ENCODE data around the gene FGFR3. TPM values are rescaled to one million over a fixed set of nuclear protein-coding genes. Genes with fewer than 3 reads are reported as not detected.

The FGFR3 gene
- total and polyA plus RNA-seq, 9 of the 15 experiments (the other 6 are each of a cell fraction or from before 2014, with no cell fraction given), result 1.2 to 60.4 (median 12.7) TPM

DNA sequence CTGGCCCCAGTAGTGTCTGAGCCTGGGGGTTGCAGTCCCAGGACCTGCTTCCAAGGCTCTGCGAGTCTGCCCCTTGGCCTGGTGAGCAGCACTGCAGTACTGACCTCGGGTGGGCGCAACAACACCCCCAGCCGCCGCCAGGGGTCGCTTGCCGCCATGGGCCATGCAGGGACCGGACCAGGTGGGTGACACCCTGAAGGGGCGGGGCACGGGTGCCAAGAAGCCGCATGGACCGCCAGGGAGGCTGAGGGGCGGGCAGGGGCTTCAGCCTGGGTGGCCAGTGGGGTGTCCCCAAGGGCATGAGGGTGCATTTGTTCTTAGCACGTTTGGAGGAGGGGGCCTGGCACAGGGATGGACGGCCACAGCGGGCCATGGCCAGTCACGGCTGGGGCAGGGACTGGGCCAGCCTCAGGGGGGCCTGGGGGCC lies 46.8 kb upstream of the FGFR3 start (continued):
- TF ChIP-seq, protein P1, sequence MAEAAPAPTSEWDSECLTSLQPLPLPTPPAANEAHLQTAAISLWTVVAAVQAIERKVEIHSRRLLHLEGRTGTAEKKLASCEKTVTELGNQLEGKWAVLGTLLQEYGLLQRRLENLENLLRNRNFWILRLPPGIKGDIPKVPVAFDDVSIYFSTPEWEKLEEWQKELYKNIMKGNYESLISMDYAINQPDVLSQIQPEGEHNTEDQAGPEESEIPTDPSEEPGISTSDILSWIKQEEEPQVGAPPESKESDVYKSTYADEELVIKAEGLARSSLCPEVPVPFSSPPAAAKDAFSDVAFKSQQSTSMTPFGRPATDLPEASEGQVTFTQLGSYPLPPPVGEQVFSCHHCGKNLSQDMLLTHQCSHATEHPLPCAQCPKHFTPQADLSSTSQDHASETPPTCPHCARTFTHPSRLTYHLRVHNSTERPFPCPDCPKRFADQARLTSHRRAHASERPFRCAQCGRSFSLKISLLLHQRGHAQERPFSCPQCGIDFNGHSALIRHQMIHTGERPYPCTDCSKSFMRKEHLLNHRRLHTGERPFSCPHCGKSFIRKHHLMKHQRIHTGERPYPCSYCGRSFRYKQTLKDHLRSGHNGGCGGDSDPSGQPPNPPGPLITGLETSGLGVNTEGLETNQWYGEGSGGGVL (CRISPR knock-in tag; IDR thresholded peaks at IDR 0.05), result no peak
- TF ChIP-seq ZNF445 (CRISPR knock-in tag; IDR thresholded peaks at IDR 0.05; ENCODE audit: low read depth), result no peak

DNA sequence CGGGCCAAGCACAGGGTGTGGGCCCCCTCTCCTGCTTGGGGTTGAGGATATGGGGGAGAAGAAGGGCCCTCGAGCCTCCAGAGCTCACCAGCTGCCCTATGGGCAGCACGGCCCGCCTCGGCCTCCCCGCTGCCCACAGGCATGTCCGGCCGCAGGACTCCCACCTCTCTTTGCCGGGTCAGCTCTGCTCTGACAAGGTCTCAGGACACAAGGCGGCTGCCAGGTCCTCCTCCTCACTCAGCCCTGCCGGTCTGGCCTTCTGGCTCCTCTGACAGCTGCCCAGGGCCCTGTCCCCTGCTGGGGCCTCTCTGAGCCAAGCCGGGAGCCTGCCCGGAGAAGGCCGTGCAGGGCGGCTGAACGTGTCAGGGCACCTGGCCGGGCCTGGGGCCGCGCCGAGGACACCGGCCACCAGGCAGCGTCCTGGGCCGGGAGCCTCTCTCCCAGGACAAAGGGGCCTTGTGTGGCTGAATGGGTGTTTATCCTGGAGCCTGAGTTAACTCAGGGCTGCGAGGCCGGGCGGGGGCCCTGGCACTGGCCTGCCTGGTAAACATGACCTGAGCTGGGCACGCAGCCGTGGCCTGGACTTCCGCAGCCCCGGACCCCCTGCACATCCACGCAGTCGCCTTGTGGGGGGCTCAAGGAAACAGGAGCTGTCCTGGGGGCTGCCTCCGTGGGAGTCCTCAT lies 46.0 kb upstream of the FGFR3 start:
- no peak overlapping the region for H2AFZ ChIP-seq (ENCODE audit: low read depth, low read length)
- intact Hi-C loops (cut with micrococcal nuclease), result loop anchor here (5.0 kb wide), 2 partner anchors 160 to 440 kb away; no protein-coding TSS in a partner anchor
- no peaks in the 10 kb centered on the region for H3K9me1 ChIP-seq (ENCODE audit: control insufficient read depth, insufficient read depth, low read length)
- H3K36me3 ChIP-seq (ENCODE audit: control insufficient read depth, insufficient read depth, low read length), result peaks cover 29% of the 10 kb centered on the region; the same call in 2 of the 3 replicates
- POLR2A ChIA-PET, result interaction anchor here (0.6 to 1.1 kb wide), 5 partner anchors 9 to 61 kb away, joined by 3 to 4 read pairs (median 3); no protein-coding TSS in a partner anchor
- in situ Hi-C loops (cut with MboI), result no loop called here
- TF ChIP-seq MYC (IDR thresholded peaks at IDR 0.05; ENCODE audit: low read depth, low read length) (no peak), MYC (CRISPR knock-in tag; IDR thresholded peaks at IDR 0.05; ENCODE audit: borderline replicate concordance, low read depth) (no peak), SRSF1 (IDR thresholded peaks at IDR 0.05; ENCODE audit: low read depth, low read length) (no peak), MYBL2 (IDR thresholded peaks at IDR 0.05; ENCODE audit: low read depth) (no peak), MYBL2 (CRISPR knock-in tag; IDR thresholded peaks at IDR 0.05; ENCODE audit: borderline replicate concordance) (no peak), ZNF583 (CRISPR knock-in tag; IDR thresholded peaks at IDR 0.05) (no peak), PCBP1 (IDR thresholded peaks at IDR 0.05; ENCODE audit: low read depth, low read length, poor library complexity, severe bottlenecking) (no peak), NFATC3 (IDR thresholded peaks at IDR 0.05) (no peak)
- TF ChIP-seq, protein P2, sequence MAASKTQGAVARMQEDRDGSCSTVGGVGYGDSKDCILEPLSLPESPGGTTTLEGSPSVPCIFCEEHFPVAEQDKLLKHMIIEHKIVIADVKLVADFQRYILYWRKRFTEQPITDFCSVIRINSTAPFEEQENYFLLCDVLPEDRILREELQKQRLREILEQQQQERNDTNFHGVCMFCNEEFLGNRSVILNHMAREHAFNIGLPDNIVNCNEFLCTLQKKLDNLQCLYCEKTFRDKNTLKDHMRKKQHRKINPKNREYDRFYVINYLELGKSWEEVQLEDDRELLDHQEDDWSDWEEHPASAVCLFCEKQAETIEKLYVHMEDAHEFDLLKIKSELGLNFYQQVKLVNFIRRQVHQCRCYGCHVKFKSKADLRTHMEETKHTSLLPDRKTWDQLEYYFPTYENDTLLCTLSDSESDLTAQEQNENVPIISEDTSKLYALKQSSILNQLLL (CRISPR knock-in tag; IDR thresholded peaks at IDR 0.05; ENCODE audit: borderline replicate concordance), result no peak
- peak overlapping the region in 1 of 2 experiments; percentile 68; a peak in 1 of 4 replicates for H3K9ac ChIP-seq (ENCODE audit: insufficient read depth in 1 of 2, low read depth in 2 of 2, low read length in 2 of 2)
- no TSS peak for BruUV-seq (replicated peaks)
- H3K27me3 ChIP-seq (ENCODE audit: control insufficient read depth in 2 of 2, insufficient read depth in 2 of 2, low read length in 2 of 2), result no peaks in the 10 kb centered on the region
- no peak for DNase-seq (ENCODE audit: extremely low read depth in 1 of 4, low spot score in 3 of 4)
- H3K27ac ChIP-seq (ENCODE audit: extremely low read depth, low read depth, low read length), result no peak overlapping the region
- H3K9me3 ChIP-seq (replicated peaks; ENCODE audit: control insufficient read depth, insufficient read depth, low read depth, low read length), result no peaks in the 10 kb centered on the region
- FAIRE-seq, result no peak
- no peaks in the 10 kb centered on the region for H3K79me2 ChIP-seq (ENCODE audit: control insufficient read depth, insufficient read depth, low read length)
- no peak overlapping the region for H3K4me2 ChIP-seq (ENCODE audit: insufficient read depth, low read length)
- no peak for ATAC-seq
- WGBS (ENCODE audit: insufficient coverage, low coverage, missing lambda C conversion rate), result 72% methylated on average over 19 of the region's 33 CpGs
- H3K4me3 ChIP-seq, result no peak overlapping the region
- peaks cover under 1 to 78% of the 10 kb centered on the region in 2 experiments; a peak in 4 of 5 replicates for H3K4me1 ChIP-seq (replicated peaks in 1 of 2; ENCODE audit: control insufficient read depth in 2 of 2, insufficient read depth in 2 of 2, low read length in 2 of 2)
- H4K20me1 ChIP-seq (replicated peaks; ENCODE audit: control insufficient read depth, insufficient read depth, low read length), result no peaks in the 10 kb centered on the region
- CTCF ChIA-PET (ENCODE audit: low intra/inter-chr PET ratio), result interaction anchor here (0.7 to 6.2 kb wide), 2 partner anchors 62 to 164 kb away, joined by 3 to 94 read pairs; no protein-coding TSS in a partner anchor
